HG03571 (cell line): ENCODE measurements around the gene INTS4.
A peak's percentile ranks its signal among the peaks of the same experiment; 100 is the strongest.
"Not testable (repeated sequence)": the region's sequence is repeated elsewhere in the genome, so short reads cannot be mapped to it uniquely, and the experiment has no call there.

Experiments used
- ATAC-seq: cut with Tn5 transposase; IDR thresholded peaks from one replicate; pipeline ENCODE4 v1.9.1; 2021; ENCODE audit not compliant: unreplicated experiment

The INTS4 gene

DNA sequence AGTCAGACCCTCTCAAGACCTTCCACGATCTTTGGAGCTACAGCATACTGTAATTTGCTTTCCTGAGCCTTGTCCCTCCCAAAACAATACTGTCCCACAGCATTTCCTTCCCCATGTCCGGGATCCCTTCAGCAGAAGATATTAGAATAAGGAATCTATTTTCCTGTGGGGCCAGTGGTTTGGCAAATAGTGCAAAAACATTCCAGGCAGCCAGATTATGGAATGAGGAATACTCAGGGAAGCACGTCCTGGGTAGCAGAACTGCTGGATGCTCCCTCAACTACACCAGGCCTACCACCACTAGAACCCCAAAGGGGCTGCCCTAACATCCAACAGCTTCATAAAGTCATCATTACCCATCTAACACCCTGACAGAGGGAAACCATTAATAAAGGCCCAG, 112.1 kb downstream of the INTS4 start:
- no peak for ATAC-seq

DNA sequence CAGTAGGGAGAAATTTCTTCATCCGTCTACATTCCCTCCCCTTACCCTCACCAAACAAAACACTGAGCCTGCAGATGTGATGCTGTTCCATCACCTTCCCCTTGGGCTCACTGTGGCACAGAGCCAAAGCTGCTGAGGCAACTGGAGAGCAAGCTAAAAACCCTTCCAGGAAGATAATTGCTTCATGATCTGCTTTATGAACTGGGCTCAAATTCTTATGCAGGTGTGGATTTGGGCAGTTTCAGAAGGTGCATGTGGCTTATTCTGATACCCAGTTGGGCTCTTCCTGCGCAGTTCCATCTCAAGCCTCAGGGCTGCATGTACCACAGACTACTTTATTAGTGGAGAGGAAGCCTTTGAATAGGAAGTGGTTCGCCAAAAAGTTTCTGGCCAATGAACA, 115.2 kb downstream of the INTS4 start:
- ATAC-seq: peak; percentile 61

DNA sequence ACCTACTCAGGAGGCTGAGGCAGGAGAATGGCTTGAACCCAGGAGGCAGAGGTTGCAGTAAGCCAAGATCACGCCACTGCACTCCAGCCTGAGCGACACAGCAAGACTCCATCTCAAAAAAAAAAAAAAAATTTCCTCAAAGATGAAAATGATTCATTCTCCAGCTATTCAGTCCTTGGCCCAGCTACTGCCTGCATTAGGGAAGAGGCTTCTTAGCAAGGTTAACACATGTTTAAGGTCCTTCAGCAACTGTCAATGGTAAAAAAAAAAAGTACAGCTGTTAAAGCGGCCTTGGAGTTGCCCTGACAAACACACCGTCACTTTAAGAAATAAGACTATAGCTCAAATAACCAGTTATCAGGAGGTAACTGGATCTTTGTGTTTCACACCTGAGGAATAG, 116.2 kb downstream of the INTS4 start:
- not testable (repeated sequence) for ATAC-seq

DNA sequence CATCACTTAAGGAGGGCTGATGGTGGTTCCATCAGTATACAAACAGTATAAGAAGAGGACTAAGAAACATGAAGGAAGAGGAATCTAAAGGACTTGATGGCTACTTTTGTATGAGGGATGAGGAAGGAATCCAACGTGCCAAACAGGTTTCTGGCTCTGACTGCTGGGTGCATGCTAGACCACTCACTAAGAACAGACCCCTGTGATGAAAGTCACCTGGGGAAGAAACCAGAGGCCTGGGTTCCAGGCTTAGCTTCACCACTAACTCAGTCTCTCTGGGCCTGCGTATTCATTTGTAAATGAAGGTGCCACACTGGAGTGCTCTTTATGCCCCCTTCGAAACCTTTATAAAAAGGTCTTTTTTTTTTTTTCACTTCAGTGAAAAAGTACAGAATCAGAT, 118.4 kb downstream of the INTS4 start:
- no peak for ATAC-seq

DNA sequence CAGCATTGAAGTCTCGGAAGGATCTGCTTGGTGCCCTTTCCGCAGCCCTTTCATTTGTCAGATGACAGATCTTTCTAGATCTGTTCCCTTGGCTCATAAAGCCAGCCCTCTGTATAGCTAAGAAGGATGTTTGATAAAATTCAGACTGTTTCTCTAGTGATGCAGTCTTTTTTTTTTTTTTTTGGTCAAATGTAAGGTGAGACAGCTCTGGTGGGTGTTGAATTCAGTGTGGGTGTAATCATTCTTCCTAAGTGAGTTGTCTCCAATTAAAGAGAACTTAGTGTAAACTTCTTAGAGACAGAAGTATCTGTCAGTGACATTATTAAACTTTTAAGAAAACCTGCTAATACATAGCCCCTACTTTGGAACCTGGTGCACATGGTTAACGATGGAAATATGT, 120.3 kb downstream of the INTS4 start:
- ATAC-seq: no peak

DNA sequence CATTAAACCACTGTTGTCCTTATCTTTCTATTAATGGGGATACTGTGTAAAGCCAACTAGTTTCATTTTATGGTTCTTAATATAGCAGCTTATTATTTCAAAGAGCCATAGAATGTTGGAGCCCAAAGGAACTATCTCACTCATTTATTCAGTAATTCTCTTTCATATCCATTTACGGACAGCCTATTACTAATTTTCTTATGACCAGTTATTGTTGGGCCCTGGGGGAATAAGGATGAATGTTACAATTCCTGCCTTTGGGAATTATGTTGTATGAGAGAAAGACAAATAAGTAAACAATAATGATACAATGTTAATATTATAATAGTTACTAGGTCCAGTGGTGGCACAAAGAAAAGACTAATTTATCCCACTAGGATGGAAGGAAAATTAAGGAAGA, 121.1 kb downstream of the INTS4 start:
- no peak for ATAC-seq

DNA sequence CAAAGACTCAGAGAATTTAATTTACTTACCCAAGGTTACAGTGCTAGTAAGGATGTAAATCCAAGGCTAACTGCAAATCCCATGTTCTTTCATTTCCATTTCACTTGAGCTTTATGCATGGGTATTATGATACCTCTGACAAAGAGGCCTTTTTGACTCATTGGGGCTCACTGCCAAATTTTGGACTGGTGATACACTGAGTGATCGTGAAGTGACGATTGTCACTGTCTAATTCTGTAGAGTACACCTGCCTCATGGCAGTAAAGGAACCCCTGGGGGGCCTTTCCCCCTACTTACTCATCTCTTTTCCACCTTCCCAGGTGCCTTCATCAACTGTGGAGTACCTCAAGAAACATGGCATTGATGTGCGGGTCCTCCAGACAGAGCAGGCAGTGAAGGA, 122.6 kb downstream of the INTS4 start:
- ATAC-seq: no peak

DNA sequence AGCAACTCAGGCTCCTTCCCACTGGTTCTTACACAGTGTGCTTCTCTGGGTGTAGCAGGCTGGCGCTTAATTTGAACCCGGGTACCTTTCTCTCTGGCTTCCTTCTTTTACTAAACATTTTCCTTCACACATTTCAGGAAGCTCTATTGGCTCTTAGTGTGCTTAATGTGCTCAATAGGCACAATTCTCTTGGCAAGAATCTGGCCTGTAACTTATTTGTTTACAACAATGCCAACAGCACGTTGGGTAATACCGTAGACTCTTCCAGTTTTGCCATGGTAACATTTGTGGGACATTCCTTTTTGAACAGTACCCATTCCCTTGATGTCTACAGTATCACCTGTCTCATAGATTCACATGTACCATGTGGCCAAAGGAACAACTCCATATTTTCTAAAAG, 125.7 kb downstream of the INTS4 start:
- no peak for ATAC-seq

DNA sequence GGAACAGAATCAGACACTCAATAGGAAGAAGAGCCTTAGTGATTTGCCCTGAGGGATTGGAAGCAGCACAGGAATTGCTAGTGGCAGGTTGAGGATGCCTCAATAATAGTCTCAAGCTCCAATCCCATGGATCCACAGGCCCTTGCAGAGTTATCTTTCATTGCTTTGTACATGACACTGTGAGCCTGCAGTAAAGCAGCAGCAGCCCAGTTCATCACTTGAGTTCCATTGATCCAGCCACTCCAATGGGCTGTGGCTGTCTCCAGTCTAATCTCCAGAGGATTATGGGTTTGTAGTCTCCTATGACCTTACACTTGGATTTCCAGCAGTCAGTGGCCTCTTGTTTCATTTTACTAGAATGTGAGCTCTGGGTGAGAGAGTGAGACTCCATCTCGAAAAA, 128.1 kb downstream of the INTS4 start:
- no peak for ATAC-seq

DNA sequence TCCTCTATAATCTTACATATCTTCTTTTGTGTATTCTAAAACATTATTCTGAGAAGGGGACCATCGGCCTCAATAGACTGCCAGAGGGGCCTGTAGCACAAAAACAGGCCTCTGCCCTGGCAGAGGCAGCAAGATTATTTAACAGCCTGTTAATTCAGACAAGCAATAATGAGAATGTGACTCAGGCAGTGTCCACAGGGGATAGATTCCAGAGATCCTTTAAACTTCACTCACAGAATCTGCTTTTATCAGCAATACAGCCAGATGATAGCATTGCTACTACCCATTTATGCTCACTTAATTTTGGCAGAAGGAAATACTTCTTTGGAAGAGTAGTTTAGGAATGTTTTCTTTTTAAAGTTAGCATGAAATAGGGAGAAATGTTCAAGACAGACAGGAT, 128.7 kb downstream of the INTS4 start:
- ATAC-seq: no peak

DNA sequence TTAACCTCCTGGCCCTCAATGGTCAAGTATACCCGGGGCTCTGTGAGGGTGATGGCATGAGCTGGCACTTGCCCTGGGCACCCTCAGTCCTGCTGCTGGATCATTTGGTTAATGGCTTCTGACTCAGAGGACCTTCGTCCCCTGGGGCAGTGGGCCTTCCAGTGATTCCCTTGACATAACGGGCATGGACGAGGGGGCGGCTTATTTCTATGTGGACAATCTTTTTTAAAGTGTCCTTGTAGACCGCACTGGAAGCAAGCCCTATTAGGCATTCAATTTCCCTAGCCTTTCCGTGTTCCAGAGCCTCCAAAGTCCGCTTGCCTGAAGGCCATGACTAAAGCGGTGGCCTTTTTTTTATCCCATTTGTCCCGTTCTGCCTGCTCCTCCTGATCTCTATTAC, 133.0 kb downstream of the INTS4 start:
- ATAC-seq: not testable (repeated sequence)

DNA sequence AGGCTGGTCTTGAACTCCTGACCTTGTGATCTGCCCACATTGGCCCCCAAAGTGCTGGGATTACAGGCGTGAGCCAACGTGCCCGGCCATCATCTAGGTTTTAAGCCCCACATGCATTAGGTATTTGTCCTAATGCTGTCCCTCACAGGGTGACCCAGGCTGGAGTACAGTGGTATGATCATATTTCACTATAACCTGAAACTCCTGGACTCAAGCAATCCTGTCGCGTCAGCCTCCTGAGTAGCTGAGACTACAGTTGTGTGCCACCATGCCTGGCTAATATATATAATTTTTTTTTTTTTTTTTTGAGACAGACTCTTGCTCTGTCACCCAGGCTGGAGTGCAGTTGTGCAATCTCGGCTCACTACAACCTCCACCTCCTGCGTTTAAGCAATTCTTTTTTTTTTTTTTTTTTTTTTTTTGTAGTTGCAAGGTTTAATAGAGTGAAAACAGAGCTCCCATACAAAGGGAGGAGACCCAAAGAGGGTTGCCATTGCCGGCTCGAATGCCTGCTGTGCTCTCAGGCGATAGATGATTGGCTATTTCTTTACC, 136.5 kb downstream of the INTS4 start:
- not testable (repeated sequence) for ATAC-seq

DNA sequence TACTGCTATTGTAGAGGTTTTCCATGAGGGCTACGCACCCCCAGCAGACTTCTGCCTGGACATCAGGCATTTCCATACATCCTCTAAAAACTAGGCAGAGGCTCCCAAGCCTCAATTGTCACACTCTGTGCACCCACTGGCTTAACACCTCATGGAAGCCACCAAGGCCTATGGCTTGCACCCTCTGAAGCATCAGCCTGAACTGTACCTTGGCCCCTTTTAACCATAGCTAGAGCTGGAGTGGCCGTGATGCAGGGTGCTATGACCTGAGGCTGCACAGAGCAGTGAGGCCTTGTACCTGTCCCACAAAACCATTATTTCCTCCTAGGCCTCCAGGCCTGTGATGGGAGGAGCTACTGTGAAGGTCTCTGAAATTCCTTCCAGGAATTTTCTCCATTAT, 139.6 kb downstream of the INTS4 start:
- ATAC-seq: no peak

DNA sequence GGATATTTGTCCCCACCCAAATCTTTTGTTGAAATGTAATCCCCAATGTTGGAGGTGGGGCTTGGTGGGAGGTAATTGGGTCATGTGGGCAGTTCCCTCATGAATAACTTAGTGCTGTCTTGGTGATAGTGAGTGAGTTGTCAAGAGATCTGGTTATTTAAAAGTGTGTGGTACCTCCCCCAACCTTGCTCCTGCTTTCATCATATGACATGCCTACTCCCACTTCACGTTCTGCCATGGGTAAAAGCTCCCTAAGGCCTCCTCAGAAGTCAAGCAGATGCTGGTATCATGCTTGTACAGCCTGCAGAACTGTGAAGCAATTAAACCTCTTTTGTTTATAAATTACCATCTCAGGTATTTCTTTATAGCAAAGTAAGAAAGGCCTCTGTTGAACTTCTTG, 143.0 kb downstream of the INTS4 start:
- ATAC-seq: no peak

DNA sequence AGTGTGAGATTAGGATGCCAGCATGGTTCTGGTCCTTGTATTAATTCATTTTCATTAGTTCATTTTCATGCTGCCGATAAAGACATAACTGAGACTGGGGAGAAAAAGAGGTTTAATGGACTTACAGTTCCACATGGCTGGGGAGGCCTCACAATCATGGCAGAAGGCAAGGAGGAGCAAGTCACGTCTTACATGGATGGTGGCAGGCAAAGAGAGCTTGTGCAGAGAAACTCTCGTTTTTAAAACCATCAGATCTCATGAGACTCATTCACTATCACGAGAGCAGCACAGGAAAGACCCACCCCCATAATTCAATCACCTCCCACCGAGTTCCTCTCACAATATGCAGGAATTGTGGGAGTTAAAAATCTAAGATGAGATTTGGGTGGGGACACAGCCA, 150.8 kb downstream of the INTS4 start:
- not testable (repeated sequence) for ATAC-seq

DNA sequence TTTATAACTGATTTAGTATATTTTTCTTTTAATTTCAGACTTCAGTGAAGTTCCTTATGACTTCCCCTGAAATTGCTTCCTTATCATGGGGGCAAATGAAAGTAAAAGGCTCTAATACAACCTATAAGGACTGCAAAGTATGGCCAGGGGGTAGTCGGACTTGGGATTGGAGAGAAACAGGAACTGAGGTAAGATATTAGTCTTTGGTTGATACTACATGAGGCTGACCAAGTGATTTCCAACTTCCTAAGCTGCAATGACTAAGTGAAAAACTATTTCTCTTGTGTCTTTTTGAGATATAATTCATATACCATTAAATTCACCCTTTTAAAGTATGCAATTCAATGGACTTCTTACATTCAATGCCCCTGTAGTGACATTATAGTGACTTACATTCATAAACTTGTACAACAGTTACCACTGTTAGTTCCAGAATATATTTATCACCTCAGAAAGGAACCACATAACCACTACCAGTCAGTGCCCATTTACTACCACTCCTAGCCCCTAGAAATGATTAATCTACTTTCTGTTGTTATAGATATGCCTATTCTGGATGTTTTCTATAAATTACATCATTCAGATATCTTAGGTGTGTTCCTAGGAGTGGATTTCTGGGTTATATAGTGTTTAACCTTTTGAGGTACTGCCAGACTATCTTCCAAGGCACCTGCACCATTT, 151.9 kb downstream of the INTS4 start:
- no peak for ATAC-seq

DNA sequence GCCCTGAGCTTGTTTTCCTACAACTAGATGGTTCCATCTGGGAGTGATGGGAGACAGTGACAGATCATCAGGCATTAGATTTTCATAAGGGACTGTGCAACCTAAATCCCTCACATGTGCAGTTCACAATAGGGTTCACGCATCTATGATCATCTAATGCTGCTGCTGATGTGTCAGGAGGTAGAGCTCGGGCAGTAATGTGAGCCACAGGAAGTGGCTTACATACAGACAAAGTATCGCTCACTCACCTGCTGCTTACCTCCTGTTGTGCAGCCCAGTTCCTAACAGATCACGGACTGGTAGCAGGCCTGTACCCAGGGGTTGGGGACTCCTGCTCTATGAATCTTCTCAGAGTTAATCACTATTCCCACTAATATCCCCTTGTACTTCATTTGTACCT, 161.2 kb downstream of the INTS4 start:
- ATAC-seq: no peak

DNA sequence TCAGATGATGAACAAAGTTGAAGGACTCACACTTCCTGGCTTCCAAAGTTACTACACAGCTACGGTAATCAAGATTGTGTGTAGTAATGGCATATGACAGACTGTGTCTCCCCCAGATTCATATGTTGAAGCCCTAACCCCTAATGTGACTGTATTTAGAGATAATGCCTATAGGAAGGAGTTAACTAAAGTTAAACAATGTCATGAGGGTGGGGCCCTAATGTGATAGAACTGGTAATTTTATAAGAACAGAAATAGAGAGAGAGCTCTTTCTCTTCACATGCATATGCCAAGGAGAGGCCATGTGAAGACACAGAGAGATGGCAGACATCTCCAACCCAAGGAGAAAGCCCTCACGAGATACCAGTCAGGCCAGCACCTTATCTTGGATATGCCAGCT, 165.5 kb downstream of the INTS4 start:
- ATAC-seq: no peak
